GM11168 (cell line): ENCODE results near the gene USP9X.
"Not testable (repeated sequence)": the region's sequence is repeated elsewhere in the genome, so short reads cannot be mapped to it uniquely, and the experiment has no call there.

Experiments
- in situ Hi-C: fragments of 300-500 bp; cut with MboI; formaldehyde crosslinking; loops from one replicate; pipeline ENCODE4 v1.12.0; 2022; ENCODE audit warnings: low sequenced_read_pairs; ENCODE audit not compliant: unreplicated experiment

USP9X gene

DNA sequence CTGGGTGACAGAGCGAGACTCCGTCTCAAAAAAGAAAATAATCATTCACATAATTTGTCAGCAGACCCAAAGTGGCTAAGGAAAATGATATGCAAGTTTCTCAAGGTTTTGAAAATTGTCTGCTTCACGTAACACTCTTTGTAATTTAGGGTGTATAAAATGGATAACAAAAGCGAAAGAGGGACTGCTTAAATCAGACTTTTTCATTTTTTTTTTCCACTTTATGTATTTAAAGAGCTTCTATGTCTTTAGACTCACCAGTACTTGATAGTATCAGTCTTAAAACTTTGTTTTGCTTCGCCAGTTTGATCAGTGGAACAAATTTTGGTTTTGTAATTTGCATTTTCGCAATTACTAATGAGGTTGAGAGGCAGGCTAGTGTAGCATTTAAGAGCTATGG is 34.6 kb downstream of the USP9X start:
- in situ Hi-C loops: loop anchor here (25.0 kb wide), 1 partner anchor 233 kb away; no protein-coding TSS in a partner anchor

DNA sequence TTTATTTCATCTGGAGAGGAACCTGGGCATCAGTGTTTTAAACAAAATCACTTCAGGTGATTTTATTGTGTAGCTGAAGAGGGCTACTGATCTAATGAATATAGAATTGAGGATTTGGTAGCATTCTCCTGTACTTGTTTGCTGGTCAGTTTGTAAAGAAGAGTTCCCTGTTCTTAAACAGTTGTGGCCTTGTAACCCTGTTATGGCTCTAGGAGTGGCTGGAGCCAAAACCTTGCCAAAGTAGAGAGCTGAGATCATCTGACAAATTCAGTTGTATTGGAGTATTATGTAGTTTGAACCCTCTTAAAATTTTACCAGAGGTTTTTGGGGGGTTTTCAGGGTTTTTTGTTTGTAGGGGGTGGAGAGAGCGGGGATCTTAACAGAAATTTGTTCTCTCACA is 36.5 kb downstream of the USP9X start:
- in situ Hi-C loops: loop anchor here (25.0 kb wide), 1 partner anchor 234 kb away; no protein-coding TSS in a partner anchor

DNA sequence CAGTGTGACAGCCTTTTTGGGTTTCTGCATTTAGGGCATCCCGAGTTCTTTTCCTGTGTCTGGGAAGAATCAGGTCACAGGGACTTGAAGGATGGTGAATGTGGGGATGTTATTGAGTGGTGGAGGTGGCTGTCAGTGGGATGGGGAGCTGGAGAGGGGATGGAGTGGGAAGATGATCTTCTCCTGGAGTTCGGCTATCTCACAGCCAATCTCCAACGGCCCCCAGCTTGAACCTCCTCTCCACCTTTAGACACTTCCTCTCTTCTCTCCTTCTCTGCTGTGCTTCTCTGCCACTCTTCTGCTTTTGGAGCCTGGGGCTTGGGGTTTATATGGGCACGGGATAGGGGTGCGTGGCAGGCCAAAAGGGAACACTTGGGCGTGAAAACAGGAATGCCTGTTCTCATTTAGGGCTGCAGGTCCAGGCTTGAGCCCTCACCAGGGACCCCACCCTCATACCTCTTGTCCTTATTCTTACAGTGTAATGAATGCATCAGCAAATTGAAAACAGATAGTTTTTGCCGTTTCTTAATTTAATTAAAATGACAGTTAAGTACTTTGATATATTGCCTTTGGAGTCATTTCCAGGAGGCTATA is 37.5 kb downstream of the USP9X start:
- in situ Hi-C loops: loop anchor here (25.0 kb wide), 1 partner anchor 235 kb away; no protein-coding TSS in a partner anchor

DNA sequence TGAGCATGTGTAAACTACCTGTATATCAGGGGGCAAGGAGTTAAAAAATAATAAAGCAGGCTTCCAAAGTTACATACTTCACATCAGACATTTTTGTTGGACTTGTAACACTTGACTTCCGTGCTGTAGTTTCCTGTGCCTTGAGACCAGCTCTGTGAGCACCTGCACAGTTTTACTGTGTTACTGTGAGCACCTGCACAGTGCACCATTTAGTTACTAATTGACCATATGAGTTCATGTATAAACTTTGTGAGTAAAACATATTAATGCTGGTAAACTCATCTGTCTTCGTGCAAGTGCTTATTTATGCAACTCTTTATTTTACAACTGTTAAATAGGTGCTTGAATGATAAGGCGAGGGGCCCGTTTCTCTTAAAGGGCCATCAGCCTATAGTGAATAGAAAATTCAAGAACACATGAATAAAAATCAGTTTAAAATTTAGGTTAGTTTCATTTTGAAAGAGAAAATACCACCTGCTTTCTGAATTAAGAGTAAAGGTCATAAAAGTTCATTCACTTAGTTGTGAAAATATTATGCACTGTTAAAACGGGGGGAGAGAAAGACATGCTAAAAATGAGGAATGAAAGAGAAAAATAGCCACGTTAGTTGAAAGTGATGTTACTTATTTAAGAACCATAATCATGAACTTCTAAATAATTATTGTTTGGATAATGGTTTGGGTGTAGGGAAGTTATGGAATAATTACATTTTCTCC is 42.4 kb downstream of the USP9X start:
- in situ Hi-C loops: no loop called here

DNA sequence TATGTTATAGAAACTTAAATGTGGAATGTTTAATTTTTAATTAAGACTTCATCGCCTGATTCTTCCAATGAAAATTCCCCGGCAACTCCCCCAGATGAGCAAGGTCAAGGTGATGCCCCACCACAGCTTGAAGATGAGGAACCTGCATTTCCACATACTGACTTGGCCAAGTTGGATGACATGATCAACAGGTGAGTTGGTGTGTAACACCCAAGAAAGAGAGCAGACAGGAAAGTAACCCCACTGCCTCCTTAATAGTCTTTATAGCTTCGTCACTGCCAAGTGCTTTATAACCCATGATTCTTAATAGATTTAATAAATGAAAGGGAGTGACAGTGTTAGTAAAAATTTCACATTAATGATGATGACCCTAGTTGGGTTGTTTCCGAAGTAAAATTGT is 43.7 kb downstream of the USP9X start:
- in situ Hi-C loops: no loop called here

DNA sequence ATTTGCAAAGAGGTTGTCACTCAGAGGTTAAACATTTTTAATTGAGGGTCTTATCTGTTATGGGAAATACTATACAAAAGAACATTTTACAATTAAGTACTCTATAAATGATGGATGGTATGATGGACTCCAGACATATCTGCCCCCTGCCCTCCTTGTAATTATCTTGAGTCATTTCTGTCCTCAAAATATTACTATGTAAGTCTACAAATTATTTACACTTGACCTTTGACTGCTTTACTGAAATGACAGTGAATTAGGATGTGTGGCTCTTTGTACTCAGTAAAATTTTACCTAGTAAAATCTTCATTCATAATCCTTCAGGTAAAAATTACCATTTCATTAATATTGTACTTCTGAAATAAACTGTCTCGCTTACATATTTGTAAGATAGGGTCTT is 46.5 kb downstream of the USP9X start:
- in situ Hi-C loops: no loop called here

DNA sequence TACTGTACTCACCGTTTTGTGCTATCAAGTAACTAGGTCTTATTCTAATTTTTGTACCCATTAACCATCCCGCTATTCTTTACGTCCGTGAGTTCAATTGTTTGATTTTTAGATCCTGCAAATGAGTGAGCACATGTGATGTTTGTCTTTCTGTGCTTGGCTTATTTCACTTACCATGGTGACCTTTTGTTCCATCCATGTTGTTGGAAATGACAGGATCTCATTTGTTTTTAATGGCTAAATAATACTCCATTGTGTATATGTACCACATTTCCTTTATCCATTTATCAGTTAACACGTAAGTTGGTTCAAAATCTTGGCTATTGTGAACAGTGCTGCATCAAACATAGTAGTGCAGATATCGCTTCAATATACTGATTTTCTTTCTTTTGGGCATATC is 48.3 kb downstream of the USP9X start:
- in situ Hi-C loops: no loop called here

DNA sequence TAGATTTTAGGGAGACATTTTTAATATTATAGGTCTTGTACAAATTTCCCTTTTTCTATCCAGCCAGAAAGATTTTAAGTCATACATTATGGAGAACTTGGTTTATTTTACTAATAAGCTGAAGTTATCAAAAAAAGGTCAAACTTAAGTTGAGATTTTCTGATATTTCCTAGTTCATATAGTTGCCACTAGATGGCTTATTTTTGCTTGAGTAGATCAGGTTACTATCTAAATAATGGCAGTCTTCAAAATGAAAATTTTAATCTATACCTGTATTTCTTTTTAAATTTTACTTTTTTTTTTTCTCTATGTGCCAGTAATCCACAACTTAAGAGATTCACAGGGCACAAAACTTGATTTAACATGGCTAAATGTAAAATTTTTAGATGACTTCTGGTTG is 52.3 kb downstream of the USP9X start:
- in situ Hi-C loops: no loop called here

DNA sequence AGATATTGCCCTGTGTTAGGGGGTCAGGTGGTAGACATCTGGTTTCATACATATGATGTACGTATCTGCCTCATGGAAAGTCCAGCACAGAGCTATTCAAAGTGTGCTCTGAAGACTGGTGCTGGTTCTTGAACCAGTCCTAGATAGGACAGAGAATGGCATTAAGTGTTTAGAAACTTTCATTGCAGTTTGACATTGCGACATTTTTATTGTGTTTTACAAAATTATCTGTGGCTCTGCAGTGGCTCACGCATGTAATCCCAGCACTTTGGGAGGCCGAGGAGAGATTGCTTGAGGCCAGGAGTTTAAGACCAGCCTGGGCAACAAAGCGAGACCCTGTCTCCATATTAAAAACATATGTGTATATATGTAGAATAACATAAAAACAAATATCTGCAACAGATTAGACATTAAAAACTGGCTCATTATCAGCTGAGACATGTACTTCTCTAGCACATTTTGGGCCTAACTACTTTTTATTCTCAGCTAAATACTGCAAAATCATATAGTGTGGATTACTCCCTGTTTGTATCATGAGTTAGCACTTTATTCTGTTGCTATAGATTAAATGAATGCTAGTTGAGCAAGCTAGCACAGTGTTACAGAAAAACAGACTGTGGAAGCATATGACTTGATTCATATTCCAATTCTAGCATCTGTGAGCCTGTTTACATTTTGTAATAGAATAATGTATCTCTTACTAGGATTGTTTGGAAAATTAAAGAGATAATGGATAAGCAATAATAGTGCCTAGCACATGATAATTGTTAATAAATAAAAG is 57.1 kb downstream of the USP9X start:
- in situ Hi-C loops: no loop called here

DNA sequence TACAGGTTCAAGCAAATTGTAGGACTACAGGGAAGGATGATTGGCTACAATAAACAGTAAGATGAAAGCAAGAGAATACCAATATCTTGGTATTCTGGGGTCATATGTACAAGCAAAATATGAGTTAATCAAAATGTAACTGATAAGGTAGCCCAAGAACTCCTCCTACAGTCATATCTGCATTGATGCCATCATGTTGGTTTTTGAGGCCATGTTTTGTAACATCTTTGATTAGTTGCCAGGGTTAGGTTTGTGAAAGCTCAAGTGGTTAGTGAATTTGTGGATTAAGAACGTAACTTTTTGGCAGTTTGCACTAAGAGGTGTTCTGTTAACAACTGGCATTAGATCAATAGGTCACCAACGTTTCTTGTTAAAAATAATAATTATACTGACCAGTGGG is 59.6 kb downstream of the USP9X start:
- in situ Hi-C loops: no loop called here

DNA sequence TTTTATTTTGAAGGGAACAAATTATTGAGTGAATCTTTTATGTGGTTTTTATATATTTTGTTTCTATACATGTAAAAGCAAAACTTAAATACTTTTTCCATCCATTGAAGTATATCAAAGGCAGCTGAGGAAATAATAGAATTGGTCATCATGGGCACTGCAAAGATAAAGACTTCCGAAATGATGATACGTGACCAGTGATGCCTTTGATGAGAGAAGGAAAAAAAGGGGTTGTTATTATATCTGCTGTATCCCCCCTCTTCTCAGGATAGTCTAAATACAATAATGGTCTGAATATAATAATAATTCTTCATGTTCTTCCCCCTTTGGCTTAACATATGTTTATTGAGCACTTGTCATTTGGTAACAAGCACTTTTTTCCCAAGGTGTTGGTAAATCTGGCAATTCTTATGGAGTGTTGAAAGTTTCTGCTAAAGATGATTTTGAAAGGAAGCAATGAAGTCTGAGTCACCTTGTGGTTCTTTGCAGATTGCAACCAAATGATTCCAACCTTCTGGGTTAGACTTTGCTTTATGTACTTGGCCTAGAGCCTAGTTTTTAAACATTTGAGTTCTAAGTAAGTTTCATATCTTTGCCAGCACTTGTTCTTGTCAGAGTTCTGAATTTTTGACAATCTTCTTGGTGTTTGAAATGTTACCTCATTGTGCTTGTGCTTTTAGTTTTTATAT is 60.8 kb downstream of the USP9X start:
- in situ Hi-C loops: no loop called here

DNA sequence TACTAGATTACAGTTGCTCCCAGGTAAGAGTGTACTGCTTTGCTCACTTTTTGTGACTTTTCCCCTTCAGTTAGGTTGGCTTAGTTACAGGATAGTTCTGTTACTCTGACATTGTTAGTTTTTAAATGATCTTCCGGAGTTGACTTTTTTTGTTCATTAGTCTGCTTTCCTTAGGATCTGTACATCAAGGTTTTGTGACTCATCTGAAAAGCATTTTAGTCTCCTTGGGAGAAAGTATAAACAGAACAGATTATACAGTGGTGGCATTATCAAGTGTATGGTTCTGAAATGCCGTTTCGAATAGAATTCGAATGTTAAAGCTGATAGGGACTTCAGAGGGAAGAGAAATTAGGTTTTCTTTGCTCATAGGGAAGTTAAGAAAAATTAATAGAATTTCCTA is 63.3 kb downstream of the USP9X start:
- in situ Hi-C loops: no loop called here

DNA sequence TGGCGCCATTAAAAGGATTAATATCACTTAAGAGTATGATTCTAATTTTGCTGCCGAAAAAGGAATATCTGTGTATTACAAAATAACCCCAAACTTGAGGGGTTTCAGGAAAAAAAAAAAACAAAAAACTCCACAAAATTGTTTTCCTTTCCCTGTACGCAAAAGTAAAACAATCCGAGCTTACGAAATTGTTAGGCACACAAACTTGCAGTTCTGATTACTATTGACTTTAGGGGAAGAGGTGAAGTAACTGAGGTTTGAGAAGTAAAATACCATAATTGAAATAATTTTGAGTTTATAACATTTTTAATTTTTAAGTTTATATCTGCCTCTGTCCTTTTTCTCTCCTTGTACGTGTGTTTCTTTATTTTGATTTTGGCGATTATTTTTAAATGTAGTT is 64.8 kb downstream of the USP9X start:
- in situ Hi-C loops: no loop called here

DNA sequence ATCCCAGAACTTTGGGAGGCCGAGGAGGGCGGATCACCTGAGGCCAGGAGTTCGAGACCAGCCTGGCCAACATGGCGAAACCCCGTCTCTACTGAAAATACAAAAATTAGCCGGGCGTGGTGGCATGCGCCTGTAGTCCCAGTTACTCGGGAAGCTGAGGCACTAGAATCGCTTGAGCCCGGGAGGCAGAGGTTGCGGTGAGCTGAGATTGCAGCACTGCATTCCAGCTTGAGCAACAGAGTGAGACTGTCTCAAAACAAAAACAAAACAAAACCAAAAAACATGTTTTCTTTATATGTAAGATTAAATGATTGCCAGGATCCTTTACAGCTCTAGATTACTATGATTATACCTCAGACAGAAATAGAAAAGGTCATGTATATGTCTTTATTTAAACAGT is 66.5 kb downstream of the USP9X start:
- in situ Hi-C loops: not testable (repeated sequence)

DNA sequence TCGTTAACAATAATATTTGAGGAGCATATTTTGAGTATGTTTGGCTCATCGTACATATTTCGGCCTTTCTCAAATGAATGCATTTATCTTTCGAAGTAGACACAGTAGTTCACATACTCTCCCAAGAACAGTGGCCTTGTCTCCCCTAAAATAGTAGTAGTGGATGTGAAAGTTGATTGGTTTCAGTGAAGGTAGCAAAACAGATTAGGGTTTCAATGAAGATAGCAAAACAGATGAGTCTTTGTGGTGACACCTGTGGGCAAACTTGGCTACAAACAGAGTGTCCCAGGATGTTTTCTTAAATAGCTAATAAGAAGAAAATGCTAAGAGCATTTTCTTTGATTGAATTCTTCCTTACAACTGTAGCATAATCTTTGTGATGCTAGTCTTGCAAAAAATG is 67.0 kb downstream of the USP9X start:
- in situ Hi-C loops: no loop called here

DNA sequence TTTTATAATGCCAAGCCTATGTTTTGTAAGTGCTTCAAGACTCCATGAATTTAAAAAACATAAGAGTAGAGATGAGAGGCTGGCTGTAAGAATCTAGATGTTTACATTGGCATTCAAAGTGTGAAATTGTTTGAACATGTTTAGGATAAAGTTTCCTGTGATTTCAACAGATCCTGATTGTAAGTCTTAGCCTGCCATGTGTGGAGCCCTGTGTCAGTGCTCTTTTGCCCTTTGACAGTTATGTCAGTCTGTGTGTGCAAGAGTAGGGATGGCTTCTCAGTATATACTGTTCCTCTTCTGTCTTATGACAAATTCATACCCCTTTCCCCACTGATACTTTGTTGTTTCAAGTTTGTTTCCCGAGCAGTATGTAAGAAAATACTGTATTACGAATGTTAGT is 68.2 kb downstream of the USP9X start:
- in situ Hi-C loops: no loop called here

DNA sequence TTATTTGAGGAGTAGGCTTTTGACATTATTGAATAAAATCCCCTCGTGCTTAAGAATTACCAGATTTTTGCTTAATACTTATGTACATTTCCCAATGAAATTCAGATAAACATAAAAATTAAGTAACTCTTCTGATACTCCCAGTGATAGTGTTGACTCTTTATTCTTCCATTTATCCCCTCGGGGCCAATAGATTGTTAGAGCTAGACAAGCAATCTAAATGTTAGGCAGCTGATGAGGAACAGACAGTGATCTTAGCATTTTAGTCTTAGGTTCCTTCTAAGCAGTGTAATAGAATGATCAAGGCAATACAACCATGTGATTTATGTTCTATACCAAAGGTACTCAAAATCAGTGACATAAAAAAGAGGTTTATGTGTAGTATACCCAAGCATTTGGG is 68.7 kb downstream of the USP9X start:
- in situ Hi-C loops: no loop called here

DNA sequence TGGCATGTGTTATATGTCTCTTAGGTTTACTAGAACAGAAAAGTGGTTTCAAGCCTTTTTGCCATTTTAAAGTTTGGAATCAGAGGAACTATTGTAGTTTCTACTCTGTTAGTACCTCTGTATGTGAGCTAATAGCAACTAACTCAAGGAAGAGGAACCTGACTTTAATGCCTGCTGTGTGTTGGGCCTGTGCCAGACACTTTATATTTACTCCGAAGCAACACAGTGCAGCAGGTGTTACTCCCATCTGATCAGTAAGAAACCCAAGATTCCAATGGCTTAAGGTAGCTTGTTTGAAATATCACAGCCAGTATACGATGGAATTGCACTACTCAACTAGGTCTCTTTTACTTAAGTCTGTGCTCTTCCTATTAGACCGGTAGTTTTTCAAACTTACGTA is 79.2 kb downstream of the USP9X start:
- in situ Hi-C loops: no loop called here

DNA sequence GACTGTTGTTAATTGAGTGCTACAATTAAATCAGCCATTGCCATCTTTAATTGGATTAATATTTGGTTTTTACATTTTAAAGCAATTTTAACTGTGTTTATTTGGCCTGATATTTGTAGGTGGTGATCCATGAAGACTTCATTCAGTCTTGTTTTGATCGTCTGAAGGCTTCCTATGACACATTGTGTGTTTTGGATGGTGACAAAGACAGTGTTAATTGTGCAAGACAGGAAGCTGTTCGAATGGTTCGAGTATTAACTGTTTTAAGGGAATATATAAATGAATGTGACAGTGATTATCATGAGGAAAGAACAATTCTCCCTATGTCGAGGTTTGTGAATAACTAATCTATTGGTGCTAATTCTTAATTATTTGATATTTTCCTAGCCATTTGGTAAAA is 82.6 kb downstream of the USP9X start:
- in situ Hi-C loops: no loop called here

DNA sequence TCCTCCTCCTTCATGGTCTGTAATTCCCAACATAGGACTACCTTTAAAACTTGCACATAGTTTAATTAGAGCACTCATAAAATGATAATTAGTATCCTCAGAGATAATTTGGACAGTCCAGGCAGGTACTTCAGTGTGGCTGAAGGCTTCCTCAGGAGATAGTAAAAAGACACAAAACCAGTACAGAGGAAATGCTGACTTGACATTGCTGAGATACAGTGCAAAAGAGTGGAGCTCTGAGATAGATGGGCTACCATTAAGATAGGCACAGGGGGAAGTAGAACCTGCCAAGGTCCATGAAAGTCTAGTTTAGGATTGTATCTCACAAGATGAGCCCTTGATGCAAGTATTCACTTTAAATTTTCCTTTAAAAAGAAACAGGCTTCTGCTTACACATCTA is 91.0 kb downstream of the USP9X start:
- in situ Hi-C loops: no loop called here

DNA sequence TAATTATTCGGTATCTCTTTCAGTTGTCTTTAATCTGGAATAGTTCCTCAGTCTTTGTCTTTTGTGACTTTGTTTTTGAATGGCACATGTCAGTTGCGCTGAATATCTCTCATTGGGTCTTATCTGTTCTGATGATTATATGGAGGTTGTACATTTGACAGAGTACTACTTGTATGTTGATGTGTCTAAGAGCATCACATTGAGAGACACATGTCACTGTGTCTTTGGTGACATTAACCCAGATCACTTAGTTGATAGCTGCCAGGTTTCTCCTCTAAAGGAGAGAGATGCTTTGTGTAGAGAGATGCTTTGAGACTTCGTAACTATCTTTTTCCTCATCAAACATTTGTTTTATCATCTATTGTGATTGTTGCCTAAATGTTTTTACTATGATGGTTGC is 92.1 kb downstream of the USP9X start:
- in situ Hi-C loops: no loop called here
